Activated CD8-positive, alpha-beta memory T cell treated with anti-CD3 and anti-CD28 coated beads, Interleukin-2, amount 50 U/mL, for 1 hour (primary cell): Measurements from ENCODE around the gene MED31.
"Not testable (repeated sequence)": the region's sequence is repeated elsewhere in the genome, so short reads cannot be mapped to it uniquely, and the experiment has no call there.

Experiments
- DNase-seq: peaks from one replicate; pipeline ENCODE4 v3.0.0-alpha.2; 2020; ENCODE audit errors: extremely low read depth

MED31 gene

DNA sequence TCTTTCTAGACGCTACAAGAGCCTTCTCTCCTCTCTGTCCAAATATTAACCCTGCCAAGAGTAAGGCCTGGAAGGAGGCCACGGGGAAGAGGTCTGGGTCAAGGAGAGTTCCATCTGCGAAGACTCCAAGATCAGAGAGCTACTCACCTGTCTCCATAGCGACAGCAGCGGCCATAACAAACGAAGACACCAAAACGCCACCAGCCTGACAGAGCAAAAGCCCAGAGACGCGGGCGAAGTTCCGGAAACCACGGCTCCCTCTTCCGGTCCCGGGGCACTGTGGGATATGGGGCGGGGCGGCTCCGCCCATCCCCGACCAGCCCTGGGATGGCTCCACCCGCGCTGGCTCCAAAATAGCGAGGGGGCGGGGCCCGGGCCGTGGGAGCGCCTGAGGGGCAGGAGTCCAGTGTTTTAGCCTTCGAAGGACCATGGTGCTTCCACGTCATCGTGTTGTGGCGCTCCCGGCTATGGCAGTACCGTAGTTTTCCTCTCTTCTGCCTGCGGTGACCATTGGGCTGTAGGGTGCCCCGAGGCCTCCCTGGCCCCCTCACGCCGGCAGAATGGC, at the start of gene MED31, which contains the start of gene C17orf100:
TSS of gene MED31 (minus strand) at position 252 of the 565 bp plus-strand sequence. CDS start at position 175, 77 bp downstream.
TSS of gene C17orf100 (plus strand) at position 409 of the 565 bp plus-strand sequence. CDS start at position 561, 152 bp downstream.
- peak; percentile 86 for DNase-seq

DNA sequence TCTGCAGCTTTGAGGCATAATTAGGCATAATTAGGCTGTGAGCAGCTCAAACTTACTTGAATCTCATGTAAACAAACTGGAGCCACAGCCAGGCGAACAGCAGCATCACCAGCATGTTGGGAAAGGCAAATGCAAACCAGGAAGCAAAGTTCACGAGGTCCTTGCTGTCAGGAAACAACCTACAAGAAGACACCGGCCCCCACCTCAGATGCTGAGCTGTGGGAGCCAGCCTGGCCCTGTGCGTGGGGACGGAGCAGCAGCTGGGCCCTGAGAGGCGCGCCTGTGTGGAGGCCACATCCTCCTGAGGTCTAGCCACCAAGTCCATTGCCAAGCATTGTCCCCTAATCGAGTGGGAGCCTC, 49.5 kb upstream of the MED31 start:
- no peak for DNase-seq

DNA sequence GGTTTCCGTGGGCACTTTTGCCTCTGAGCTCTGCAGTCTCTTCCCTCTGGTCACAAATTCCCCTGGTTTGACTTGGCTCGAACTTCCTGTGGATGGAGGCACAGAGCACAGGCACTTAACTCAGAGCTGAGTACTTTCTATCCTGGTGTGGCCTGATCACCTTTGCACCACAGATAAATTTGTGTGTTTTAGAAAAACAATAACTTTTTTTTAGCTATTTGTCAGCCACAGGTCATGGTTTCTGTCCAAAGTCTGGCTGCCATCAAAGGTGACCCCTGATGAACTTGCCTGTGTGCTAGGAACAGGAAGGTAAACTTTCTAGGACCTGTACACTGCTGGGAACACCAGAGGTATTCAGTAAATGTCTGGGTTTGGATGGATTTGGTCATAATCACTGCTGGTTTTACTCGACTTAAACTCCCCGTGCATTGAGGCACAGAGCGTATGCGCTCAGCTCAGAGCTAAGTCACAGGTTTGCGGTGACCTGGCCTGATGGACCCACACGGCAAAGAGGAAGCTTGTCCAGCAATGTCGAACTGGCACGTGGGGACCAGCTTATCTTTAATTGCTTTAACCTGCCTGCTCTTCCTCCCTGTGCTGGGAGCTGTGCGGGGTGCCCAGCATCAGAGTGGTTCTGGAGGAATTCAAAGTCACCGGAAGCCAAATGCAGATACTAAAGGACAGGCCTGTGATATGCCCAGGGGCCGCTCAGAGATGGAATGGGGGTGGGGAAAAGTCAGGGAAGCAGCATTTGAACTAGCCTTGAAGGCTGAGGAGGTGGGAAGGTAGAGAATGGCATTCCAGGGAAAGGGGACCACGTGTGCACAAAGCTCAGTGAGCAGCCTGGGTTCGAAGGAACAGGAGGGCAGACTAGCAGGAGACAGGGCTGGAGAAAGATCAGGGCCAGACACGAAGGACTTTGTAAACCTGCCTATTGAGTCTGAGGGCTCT, 48.9 kb upstream of the MED31 start:
- no peak for DNase-seq

- DNase-seq: no peak
These were observed 46.6 kb upstream of the MED31 start for GRCh38 chr17:6698004-6698403.

GRCh38 chr17:6696906-6697305, 45.5 kb upstream of the MED31 start:
- no peak for DNase-seq

DNA sequence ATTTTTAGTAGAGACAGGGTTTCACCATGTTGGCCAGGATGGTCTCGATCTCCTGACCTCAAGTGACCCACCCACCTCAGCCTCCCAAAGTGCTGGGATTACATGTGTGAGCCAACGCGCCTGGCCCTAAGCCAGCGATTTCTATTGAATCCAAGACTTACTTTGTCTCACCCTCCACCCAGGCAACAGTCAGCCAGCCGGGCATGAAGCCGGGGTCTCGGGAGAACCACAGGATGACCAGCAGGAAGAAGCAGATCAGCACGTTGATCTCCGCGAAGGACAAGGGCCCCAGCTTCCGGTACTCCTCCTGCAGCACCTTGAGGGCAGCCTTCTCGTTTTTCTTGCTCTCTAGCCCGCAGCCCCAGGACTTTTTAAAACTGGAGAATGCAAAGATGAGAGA, 44.2 kb upstream of the MED31 start:
- no peak for DNase-seq

DNA sequence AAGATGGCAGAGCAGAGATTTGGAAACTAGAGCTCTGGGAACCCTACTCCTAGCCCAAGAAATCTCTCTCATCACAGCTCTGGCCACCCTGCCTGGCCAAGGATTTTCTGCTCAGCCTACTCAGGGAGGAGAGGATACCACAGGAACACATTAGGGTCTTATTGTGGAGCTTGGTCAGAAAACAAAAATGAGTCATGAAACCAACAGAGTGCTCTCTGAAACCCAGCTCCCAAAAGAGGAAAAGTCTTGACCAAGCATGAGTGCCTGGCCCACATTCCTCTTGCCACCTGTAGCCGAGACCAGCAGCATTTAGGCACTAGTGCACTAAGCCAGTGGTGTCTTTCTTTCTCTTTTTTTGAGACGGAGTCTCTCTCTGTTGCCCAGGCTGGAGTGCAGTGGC, 43.6 kb upstream of the MED31 start:
- DNase-seq: no peak

DNA sequence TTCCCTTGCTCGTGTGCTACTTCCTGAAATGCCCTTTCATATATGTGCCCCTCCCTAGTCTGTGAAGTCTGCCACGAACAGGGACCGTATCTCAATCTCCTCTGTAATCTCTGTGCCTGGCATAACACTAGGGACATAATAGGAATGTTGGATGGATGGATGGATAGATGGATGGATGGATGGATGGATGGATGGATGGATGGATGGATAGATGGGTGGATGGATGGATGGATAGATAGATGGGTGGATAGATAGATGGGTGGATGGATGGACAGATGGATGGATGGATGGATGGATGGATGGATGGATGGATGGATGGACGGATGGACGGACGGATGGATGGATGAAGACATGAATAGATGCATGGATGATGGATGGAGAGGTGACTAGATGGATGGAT, 40.6 kb upstream of the MED31 start:
- not testable (repeated sequence) for DNase-seq

GRCh38 chr17:6691546-6691945, 40.1 kb upstream of the MED31 start:
- DNase-seq: no peak

GRCh38 chr17:6690641-6691040, 39.2 kb upstream of the MED31 start:
- no peak for DNase-seq

DNA sequence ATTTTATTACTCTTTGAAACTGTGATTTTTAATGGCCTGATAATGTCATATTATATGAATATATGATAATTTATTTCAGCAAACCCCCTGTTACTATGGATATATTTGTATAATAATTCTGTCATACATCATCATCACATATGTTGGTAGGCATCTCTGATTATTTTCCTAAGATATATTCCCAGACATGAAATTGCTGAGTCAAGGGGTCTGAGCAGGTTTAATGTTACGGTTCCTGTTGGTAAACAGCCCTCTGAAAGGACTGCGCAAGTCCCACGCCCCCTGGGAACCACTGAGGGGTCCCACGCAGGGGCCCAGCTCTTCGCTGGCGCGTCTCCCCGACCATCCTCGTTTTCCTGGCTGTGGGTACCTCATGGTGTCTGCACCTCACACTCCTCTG, 37.5 kb upstream of the MED31 start:
- no peak for DNase-seq

DNA sequence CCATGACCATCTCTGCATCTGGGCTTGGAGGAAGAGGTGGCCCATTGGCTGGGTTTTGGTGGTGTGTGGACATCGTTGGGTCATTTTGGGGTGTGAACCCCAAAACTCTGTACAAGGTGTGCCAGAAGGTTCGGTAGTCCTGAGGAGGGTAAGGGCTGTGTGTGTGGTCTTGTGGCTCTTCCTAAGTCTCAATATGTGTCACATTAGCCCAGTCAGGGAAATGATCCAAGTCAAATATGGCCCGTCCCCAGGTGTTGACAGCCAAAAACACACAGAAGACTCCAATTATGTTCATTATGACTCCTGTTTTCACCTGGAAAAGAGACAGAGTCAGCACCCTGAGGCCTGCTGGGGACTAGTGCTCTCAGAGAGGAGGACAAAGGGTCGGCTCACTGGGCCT, 34.6 kb upstream of the MED31 start:
- DNase-seq: no peak

DNA sequence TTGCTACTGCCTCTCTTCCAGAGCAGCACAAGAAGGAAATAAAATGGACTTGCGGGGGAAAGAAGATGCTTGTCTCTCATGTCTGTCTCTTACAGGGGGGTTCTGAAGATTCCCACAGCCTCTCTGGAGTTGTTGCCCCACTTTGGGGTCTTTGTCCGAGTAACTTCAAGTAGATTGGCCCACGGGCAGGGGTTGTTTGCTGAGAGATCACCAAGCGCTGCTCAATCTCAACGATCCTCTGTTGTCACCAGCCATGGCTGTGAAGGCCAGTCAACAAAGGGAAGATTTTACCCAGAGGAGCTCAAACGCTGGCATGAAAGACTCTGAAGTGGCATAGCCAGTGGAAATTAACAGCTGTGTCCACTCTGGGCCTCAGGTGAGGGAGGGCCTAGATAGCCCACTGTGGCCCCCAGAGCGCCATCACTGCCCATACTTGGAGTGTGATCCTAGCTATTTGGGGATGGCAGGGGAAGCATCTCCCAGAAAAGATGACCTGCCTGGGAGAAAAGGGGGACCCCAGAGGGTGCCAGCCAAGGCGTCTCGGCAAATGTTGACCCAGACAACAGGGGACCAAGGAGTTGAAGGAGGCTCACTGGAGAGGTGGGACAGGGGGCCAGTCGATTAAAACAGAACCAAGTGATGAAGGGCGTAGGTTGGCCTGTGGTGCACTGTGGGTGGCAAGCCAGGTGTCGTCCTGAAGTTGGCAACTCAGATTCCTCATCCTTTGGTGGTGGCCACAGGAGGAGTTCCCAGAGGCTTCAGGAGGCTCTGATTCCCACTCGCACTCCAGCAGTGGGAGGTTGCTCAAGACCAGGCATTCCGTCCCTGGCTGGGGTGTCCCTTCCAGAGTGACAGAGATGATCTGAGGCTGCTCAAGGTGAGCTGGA, 33.7 kb upstream of the MED31 start:
- DNase-seq: no peak

- DNase-seq: no peak
These were observed 33.0 kb upstream of the MED31 start for GRCh38 chr17:6684460-6684783.

DNA sequence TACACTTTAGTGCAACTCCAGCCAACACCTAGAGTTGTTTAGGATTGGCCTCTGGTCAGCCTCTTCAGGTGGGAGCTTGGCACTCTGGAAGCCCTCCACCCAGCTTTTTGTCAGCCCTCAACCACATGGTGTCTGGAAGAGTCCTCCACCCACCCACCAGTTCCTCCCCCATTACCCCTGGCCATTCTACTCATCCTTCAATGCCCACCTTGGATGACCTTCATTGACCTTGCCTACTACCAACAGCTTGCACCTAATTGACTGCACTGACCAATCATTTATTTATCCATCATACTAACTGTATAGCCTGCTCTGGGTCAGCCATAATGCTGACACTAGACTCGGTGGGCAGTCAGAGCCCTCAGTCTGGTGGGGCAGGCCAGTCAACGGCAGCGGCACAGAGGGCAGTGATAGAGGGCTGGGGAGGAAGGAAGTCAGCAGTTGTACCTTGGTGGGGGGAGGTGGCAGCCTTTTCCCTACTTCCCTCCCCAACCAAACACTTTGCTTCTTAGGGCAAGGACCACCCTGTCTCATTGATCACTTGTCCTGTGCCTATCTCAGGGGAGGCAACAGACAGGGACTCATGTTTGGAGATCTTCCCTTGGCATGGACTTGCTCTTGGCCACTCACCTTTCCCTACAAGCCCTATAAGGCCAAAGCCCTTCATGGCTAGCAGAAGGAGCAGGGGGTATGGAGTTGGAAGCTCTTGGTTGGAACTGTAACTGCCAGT, 32.5 kb upstream of the MED31 start:
- DNase-seq: no peak

- no peak for DNase-seq
These were observed 31.8 kb upstream of the MED31 start for GRCh38 chr17:6683081-6683684.

DNA sequence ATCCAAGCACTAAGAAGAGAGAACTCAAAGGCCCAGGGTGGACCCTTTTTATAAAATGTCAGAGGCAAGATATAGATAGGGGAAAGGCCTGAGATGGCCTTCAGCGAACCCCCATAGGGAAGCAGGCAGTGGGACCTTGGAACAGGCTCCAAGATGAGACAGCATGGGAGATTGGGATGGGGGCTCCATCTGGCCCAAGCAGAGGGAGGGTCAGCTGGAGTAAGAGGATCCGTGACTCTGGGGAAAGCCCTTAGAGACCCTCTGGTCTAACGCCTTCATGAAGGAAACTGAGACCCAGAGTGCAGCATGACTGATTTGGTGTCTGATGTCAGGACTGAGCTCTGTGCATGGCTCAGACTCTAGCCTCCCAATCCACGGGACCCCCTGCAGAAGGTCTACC, 30.9 kb upstream of the MED31 start:
- no peak for DNase-seq

DNA sequence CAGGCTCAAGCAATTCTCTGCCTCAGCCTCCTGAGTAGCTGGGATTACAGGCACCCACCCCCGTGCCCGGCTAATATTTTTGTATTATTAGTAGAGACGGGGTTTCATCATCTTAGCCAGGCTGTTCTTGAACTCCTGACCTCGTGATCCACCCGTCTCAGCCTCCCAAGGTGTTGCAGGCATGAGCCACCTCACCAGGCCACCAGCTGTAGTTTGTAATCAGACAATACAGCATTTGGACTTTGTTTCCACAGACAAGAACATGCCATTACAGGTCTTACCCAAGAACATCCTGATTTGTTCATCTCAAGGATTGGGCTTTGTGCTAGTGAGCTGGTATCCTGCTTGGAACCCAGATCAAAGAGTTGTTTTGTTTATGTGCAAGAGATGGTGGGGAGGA, 30.3 kb upstream of the MED31 start:
- DNase-seq: no peak

DNA sequence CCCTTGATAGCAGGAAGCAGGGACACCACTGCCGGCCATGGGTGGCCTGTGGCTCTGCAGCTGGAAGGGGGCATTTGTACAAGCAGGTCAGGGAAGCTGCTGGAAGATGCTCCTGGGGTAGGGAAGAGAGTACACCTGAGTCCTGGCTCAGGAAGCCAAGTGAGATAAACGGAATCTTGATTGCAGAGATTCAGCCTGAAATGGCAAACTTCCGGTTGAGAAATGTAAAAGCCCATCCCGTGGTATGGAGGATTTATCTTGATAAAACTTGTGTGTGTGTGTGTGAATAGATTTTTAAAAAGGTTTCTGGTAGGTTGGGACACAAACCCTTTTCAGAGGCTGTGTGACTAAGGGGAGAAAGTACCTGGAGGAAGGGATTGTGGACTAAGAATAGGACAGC, 29.8 kb upstream of the MED31 start:
- DNase-seq: no peak

DNA sequence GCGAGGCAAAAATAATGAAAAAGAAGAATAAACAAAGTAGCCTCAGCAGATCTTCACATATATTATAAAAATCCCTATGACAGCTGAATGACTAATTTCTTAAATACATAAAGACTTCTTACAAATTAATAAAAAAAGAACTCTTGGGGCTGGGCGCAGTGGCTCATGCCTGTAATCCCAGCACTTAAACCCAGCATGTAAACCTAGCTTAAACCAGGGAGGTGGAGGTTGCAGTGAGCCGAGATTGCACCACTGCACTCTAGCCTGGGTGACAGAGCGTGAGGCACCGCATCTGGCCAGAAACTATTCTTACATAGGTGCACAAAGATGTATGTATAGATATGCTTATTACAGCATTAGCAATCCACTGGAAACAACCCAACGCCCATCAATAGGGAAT, 27.8 kb upstream of the MED31 start:
- no peak for DNase-seq

DNA sequence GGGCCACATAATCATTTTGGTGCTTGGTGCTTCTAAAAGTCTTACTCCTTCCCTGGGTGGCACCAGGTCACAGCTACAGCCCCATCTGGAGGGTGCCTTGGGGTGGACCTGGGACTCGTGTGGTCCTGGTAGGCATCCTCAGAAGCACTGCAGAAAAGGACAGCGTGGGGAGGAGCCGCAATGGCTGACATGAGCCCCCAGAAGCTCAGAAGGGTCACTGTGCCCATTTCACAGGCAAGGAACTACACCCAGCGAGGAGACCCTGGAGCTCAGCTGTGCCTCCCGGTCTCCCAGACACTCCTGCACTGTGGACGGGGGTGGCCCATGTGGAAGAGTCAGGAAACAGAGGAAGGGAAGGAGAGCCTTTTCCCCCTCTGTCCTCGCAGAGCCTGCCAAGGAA, 26.5 kb upstream of the MED31 start:
- DNase-seq: no peak
